Measurements from ENCODE around the gene RNF166.

The RNF166 gene

DNA sequence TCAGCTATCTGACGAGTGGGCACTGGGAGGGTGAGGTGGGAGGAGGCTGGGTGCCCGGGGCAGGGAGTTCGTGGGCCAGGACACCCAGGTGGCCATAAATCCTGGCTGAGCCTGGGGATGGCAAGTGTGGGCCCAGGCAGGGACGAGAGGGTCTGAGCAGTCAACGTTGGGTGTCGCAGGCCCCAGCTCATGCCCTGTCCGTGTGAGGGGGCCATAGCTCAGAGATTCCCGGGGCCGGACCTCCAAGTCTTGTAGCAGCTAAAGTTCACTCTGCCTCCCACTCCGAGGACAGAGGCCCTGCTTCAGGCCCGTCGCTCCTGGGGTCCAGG lies 34.5 kb upstream of the RNF166 start:
- Histone ChIP-seq H2AFZ (ENCODE audit: low read depth, low read length) (no peak overlapping the region), H3K79me2 (ENCODE audit: insufficient read depth, low read length) (peaks cover 8% of the 10 kb centered on the region), H3K9ac (ENCODE audit: low read depth, low read length) (no peak overlapping the region), H3K27me3 (ENCODE audit: insufficient read depth, low read length, poor library complexity) (no peaks in the 10 kb centered on the region), H3K4me3 (ENCODE audit: low read depth in 1 of 2, low read length in 2 of 2) (no peak overlapping the region), H3K9me3 (ENCODE audit: insufficient read depth, low read length, severe bottlenecking) (no peaks in the 10 kb centered on the region), H3K36me3 (ENCODE audit: insufficient read depth, low read length) (peaks cover 74% of the 10 kb centered on the region), H3K4me2 (ENCODE audit: insufficient read depth, low read length) (no peak overlapping the region), H4K20me1 (ENCODE audit: insufficient read depth, low read length) (peaks cover 51% of the 10 kb centered on the region), H3K4me1 (ENCODE audit: insufficient read depth, low read length) (no peaks in the 10 kb centered on the region), H3K27ac (ENCODE audit: low read length) (no peak overlapping the region)
- TF ChIP-seq CTCF (IDR thresholded peaks at IDR 0.05; ENCODE audit: borderline replicate concordance, extremely low read depth, low read length, poor library complexity, severe bottlenecking): no peak
- TF ChIP-seq EZH2 (IDR thresholded peaks at IDR 0.05; ENCODE audit: borderline replicate concordance, low read depth, low read length, severe bottlenecking): no peak
- ATAC-seq (ENCODE audit: insufficient read depth, low read depth) (no peak), DNase-seq (no peak)

DNA sequence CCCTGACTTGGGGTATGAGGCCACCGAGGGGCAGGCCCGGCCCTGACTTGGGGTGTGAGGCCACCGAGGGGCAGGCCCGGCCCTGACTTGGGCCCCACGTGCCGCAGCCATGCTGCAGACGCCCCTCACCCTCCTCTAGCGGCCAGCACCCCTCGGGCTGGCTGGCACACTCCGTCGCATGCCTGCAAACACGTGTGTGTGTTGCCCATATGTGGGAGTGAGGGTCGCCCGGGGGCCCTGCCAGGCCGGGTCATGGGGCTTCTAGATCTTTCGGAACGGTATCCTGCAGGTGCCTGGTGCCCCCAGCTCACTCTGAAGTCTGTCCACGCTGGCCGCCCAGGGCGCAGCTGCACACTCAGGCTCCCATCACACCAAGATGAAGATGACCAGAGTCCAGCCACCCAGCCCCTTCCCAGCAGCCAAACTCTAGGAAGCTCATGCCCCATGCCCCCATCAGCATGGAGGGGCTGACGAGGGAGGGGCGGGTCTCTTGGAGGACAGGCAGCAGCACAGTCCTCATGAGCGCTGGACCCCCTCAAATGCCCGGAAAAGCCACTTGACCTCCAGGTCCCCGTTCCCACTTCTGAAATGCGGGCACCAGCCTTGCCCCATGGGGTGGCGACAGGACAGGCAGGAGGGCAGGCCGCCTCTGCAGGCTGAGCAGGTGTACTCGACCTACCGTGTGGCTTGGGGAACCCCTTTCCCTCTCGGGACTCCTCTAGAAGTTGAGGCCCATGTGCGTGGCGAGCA lies 33.9 kb upstream of the RNF166 start:
- H3K27me3 ChIP-seq (ENCODE audit: insufficient read depth, low read length, poor library complexity): no peaks in the 10 kb centered on the region
- no peak overlapping the region for H3K4me3 ChIP-seq (ENCODE audit: low read depth in 1 of 2, low read length in 2 of 2)
- H3K9ac ChIP-seq (ENCODE audit: low read depth, low read length): no peak overlapping the region
- ATAC-seq (ENCODE audit: insufficient read depth, low read depth): no peak
- H4K20me1 ChIP-seq (ENCODE audit: insufficient read depth, low read length): peaks cover 55% of the 10 kb centered on the region
- TF ChIP-seq EZH2 (IDR thresholded peaks at IDR 0.05; ENCODE audit: borderline replicate concordance, low read depth, low read length, severe bottlenecking) (no peak), CTCF (IDR thresholded peaks at IDR 0.05; ENCODE audit: borderline replicate concordance, extremely low read depth, low read length, poor library complexity, severe bottlenecking) (no peak)
- DNase-seq: no peak
- H2AFZ ChIP-seq (ENCODE audit: low read depth, low read length): no peak overlapping the region
- no peaks in the 10 kb centered on the region for H3K9me3 ChIP-seq (ENCODE audit: insufficient read depth, low read length, severe bottlenecking)
- no peak overlapping the region for H3K27ac ChIP-seq (ENCODE audit: low read length)
- peaks cover 79% of the 10 kb centered on the region for H3K36me3 ChIP-seq (ENCODE audit: insufficient read depth, low read length)
- peaks cover 8% of the 10 kb centered on the region for H3K79me2 ChIP-seq (ENCODE audit: insufficient read depth, low read length)
- no peak overlapping the region for H3K4me2 ChIP-seq (ENCODE audit: insufficient read depth, low read length)
- H3K4me1 ChIP-seq (ENCODE audit: insufficient read depth, low read length): no peaks in the 10 kb centered on the region

DNA sequence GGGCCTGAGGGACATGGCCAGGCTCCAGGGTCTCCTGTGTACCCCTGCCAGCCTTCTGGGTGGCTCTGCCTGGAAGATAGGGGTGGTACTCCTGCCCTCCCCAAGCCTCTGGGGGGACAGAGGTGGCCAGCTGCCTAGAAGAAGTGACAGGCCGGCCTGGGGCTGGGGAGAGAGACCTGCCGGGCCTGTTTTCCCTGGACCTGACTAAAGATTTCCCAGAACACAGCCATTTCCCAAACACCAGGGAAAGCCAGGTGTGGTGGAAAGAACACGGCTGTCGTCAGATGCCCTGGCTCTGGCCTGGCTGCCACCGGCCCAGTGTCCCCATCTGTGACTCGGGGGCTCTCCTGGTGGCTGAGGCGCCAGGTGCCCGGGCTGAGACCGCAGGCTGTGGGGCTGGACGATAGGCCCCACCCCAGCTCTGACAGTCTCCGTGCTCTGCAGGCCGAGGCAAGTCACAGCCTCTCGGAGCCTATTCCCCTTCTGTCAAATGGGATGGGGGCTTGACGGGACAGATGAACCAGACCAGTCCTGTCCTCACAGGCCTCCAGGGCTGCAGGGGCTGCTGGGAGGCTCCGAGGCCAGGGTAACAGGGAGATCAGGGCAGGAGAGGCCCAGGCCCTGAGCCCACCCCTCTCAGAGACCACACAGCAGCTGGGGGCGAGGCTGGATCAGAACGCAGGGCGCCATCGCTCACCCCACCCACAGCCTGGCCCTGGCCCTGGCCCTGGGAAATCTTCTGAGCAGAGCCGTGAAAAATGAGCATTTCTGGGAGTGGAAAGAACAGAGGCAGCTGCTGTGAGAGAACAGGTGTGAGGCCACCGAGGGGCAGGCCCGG lies 33.1 kb upstream of the RNF166 start:
- Histone ChIP-seq H4K20me1 (ENCODE audit: insufficient read depth, low read length) (peaks cover 51% of the 10 kb centered on the region), H3K4me1 (ENCODE audit: insufficient read depth, low read length) (no peaks in the 10 kb centered on the region), H2AFZ (ENCODE audit: low read depth, low read length) (no peak overlapping the region), H3K36me3 (ENCODE audit: insufficient read depth, low read length) (peaks cover 84% of the 10 kb centered on the region), H3K4me3 (ENCODE audit: low read depth in 1 of 2, low read length in 2 of 2) (no peak overlapping the region), H3K4me2 (ENCODE audit: insufficient read depth, low read length) (no peak overlapping the region), H3K9me3 (ENCODE audit: insufficient read depth, low read length, severe bottlenecking) (no peaks in the 10 kb centered on the region), H3K27me3 (ENCODE audit: insufficient read depth, low read length, poor library complexity) (no peaks in the 10 kb centered on the region), H3K9ac (ENCODE audit: low read depth, low read length) (no peak overlapping the region), H3K27ac (ENCODE audit: low read length) (no peak overlapping the region), H3K79me2 (ENCODE audit: insufficient read depth, low read length) (peaks cover 8% of the 10 kb centered on the region)
- DNase-seq: no peak
- ATAC-seq (ENCODE audit: insufficient read depth, low read depth): no peak
- no peak for TF ChIP-seq CTCF (IDR thresholded peaks at IDR 0.05; ENCODE audit: borderline replicate concordance, extremely low read depth, low read length, poor library complexity, severe bottlenecking)
- no peak for TF ChIP-seq EZH2 (IDR thresholded peaks at IDR 0.05; ENCODE audit: borderline replicate concordance, low read depth, low read length, severe bottlenecking)

Data from DND-41 (cell line).